GM19240 (cell line): ENCODE data around the gene XYLB.

ENCODE experiments used
- DNase-seq: peaks from one replicate; pipeline ENCODE4 v3.0.0; 2011; ENCODE audit warnings: low spot score; ENCODE audit not compliant: insufficient read length

XYLB gene

GRCh38 chr3:38362825-38363224 lies 16.2 kb downstream of the XYLB start:
- no peak for DNase-seq

GRCh38 chr3:38364721-38365400 lies 18.3 kb downstream of the XYLB start:
- DNase-seq, result no peak

- no peak for DNase-seq
These were observed 19.0 kb downstream of the XYLB start for GRCh38 chr3:38365469-38366062.

- DNase-seq, result no peak
These were observed 19.5 kb downstream of the XYLB start for GRCh38 chr3:38366082-38366481.

GRCh38 chr3:38367779-38368178 lies 21.2 kb downstream of the XYLB start:
- DNase-seq, result no peak

- no peak for DNase-seq
These were observed 21.7 kb downstream of the XYLB start for GRCh38 chr3:38368238-38368637.

GRCh38 chr3:38369186-38369585 lies 22.6 kb downstream of the XYLB start:
- DNase-seq, result no peak

- DNase-seq, result no peak
These were observed 23.6 kb downstream of the XYLB start for GRCh38 chr3:38370149-38370548.

GRCh38 chr3:38370861-38371260 lies 24.3 kb downstream of the XYLB start:
- no peak for DNase-seq

GRCh38 chr3:38371541-38372213 lies 25.1 kb downstream of the XYLB start:
- no peak for DNase-seq

- DNase-seq, result no peak
These were observed 25.6 kb downstream of the XYLB start for GRCh38 chr3:38372214-38372601.

- no peak for DNase-seq
These were observed 27.6 kb downstream of the XYLB start for GRCh38 chr3:38374221-38374620.

GRCh38 chr3:38375072-38375471 lies 28.5 kb downstream of the XYLB start:
- DNase-seq, result no peak

- DNase-seq, result no peak
These were observed 29.0 kb downstream of the XYLB start for GRCh38 chr3:38375488-38376097.

- DNase-seq, result no peak
These were observed 29.7 kb downstream of the XYLB start for GRCh38 chr3:38376098-38376816.

- no peak for DNase-seq
These were observed 32.7 kb downstream of the XYLB start for GRCh38 chr3:38379201-38379770.

- DNase-seq, result no peak
These were observed 36.0 kb downstream of the XYLB start for GRCh38 chr3:38382506-38383080.

- DNase-seq, result no peak
These were observed 36.7 kb downstream of the XYLB start for GRCh38 chr3:38383156-38383875.

- no peak for DNase-seq
These were observed 40.6 kb downstream of the XYLB start for GRCh38 chr3:38386992-38387750.

GRCh38 chr3:38387862-38388261 lies 41.3 kb downstream of the XYLB start:
- DNase-seq, result no peak
